NCI-H2029 treated with DMSO at 0.1 percent for 48 hours (cell line): ENCODE measurements around the gene GPR153.
A peak's percentile ranks its signal among the peaks of the same experiment; 100 is the strongest.

Experiments used
- DNase-seq: peaks from one replicate; lab custom pipeline; 2025; lab: John Stamatoyannopoulos, UW

Gene GPR153

GRCh38 chr1:6248932-6249738 lies 11.8 kb downstream of the GPR153 start:
- DNase-seq = no peak

GRCh38 chr1:6248161-6248776 lies 12.6 kb downstream of the GPR153 start:
- DNase-seq = no peak

- DNase-seq = no peak
Observed at GRCh38 chr1:6247651-6248050, 13.2 kb downstream of the GPR153 start.

- DNase-seq = peak; percentile 38
Observed at GRCh38 chr1:6246497-6247467, 14.1 kb downstream of the GPR153 start.

- DNase-seq = peak; percentile 45
Observed at GRCh38 chr1:6245869-6246496, 14.9 kb downstream of the GPR153 start.

GRCh38 chr1:6245086-6245868 lies 15.6 kb downstream of the GPR153 start:
- no peak for DNase-seq

- no peak for DNase-seq
Observed at GRCh38 chr1:6244401-6245049, 16.4 kb downstream of the GPR153 start.

GRCh38 chr1:6243993-6244392 lies 16.9 kb downstream of the GPR153 start, which contains the start of gene HES3:
Gene HES3 (plus strand): TSS chr1:6244179. CDS start chr1:6244366, 187 bp downstream.
- no peak for DNase-seq

- no peak for DNase-seq
Observed at GRCh38 chr1:6243053-6243834, 17.7 kb downstream of the GPR153 start.

GRCh38 chr1:6241887-6242740 lies 18.8 kb downstream of the GPR153 start:
- no peak for DNase-seq

- DNase-seq = no peak
Observed at GRCh38 chr1:6241107-6241886, 19.6 kb downstream of the GPR153 start.

- no peak for DNase-seq
Observed at GRCh38 chr1:6239950-6240768, 20.7 kb downstream of the GPR153 start.

GRCh38 chr1:6239213-6239752 lies 21.6 kb downstream of the GPR153 start:
- no peak for DNase-seq

- no peak for DNase-seq
Observed at GRCh38 chr1:6237093-6237492, 23.8 kb downstream of the GPR153 start.

GRCh38 chr1:6235296-6235677 lies 25.6 kb downstream of the GPR153 start:
- no peak for DNase-seq

- DNase-seq = no peak
Observed at GRCh38 chr1:6234502-6235295, 26.2 kb downstream of the GPR153 start.
